ENCODE measurements around the gene CDY1. TPM values are rescaled to one million over a fixed set of nuclear protein-coding genes. Genes with fewer than 3 reads are reported as not detected.
"Not testable (repeated sequence)": the region's sequence is repeated elsewhere in the genome, so short reads cannot be mapped to it uniquely, and the experiment has no call there.

The CDY1 gene
- not detected for total RNA-seq

GRCh38 chrY:25621817-25622216, at the start of gene CDY1:
Gene CDY1, plus strand, starts transcription at chrY:25622117. Its CDS starts 326 bp downstream, at chrY:25622443.
- no CpG with 5 or more reads among the region's 2 CpGs for WGBS, 2 donors
- intact Hi-C loops (cut with DNase I; ENCODE audit: low total_unique reads); H3K4me3 ChIP-seq (ENCODE audit: low read depth, poor library complexity, severe bottlenecking); DNase-seq (ENCODE audit: low spot score in 2 of 2): not testable (repeated sequence)

- intact Hi-C loops (cut with DNase I; ENCODE audit: low total_unique reads); DNase-seq (ENCODE audit: low spot score in 2 of 2); H3K4me3 ChIP-seq (ENCODE audit: low read depth, poor library complexity, severe bottlenecking): not testable (repeated sequence)
- no CpG with 5 or more reads among the region's 2 CpGs for WGBS, 2 donors
These were observed 28.6 kb upstream of the CDY1 start for GRCh38 chrY:25593336-25593735.

- DNase-seq (ENCODE audit: low spot score in 2 of 2); H3K4me3 ChIP-seq (ENCODE audit: low read depth, poor library complexity, severe bottlenecking); intact Hi-C loops (cut with DNase I; ENCODE audit: low total_unique reads): not testable (repeated sequence)
These were observed 1.7 kb upstream of the CDY1 start for GRCh38 chrY:25620209-25620608.

- intact Hi-C loops (cut with DNase I; ENCODE audit: low total_unique reads); DNase-seq (ENCODE audit: low spot score in 2 of 2); H3K4me3 ChIP-seq (ENCODE audit: low read depth, poor library complexity, severe bottlenecking): not testable (repeated sequence)
- WGBS, 2 donors = no CpG with 5 or more reads among the region's 3 CpGs
These were observed 4.6 kb downstream of the CDY1 start for GRCh38 chrY:25626524-25626923.

- intact Hi-C loops (cut with DNase I; ENCODE audit: low total_unique reads); DNase-seq (ENCODE audit: low spot score in 2 of 2); H3K4me3 ChIP-seq (ENCODE audit: low read depth, poor library complexity, severe bottlenecking): not testable (repeated sequence)
- no CpG with 5 or more reads among the region's 4 CpGs for WGBS, 2 donors
These were observed 8.6 kb downstream of the CDY1 start for GRCh38 chrY:25630383-25631112.

GRCh38 chrY:25639852-25640251, 17.9 kb downstream of the CDY1 start:
- no CpG with 5 or more reads among the region's 3 CpGs for WGBS, 2 donors
- DNase-seq (ENCODE audit: low spot score in 2 of 2); H3K4me3 ChIP-seq (ENCODE audit: low read depth, poor library complexity, severe bottlenecking); intact Hi-C loops (cut with DNase I; ENCODE audit: low total_unique reads): not testable (repeated sequence)

GRCh38 chrY:25643024-25643915, 21.4 kb downstream of the CDY1 start:
- DNase-seq (ENCODE audit: low spot score in 2 of 2); intact Hi-C loops (cut with DNase I; ENCODE audit: low total_unique reads); H3K4me3 ChIP-seq (ENCODE audit: low read depth, poor library complexity, severe bottlenecking): not testable (repeated sequence)
- no CpG with 5 or more reads among the region's 9 CpGs for WGBS, 2 donors

Data from lower leg skin (tissue), 4 donors.